ENCODE data around the gene IFIT3.
"Not testable (repeated sequence)": the region's sequence is repeated elsewhere in the genome, so short reads cannot be mapped to it uniquely, and the experiment has no call there.

The IFIT3 gene

DNA sequence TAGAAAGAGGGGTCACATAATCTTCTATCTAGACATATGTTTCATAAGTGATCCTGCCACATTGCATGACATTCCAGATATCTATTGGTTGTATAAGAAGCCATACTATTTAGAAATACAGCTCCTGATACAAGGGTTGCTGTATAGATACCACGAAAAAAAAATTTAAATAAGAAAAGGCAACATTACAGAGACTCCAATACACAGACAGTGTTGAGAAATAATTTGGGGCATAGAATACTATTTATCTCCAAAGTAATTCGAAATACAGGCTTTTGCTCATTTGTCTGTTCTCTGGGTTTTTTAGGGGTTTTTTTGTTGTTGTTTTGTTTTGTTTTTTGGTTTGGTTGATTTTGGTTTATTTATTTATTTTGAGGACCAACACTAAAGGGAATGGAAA, 23.4 kb upstream of the IFIT3 start:
- DNase-seq (ENCODE audit: low spot score) = no peak

DNA sequence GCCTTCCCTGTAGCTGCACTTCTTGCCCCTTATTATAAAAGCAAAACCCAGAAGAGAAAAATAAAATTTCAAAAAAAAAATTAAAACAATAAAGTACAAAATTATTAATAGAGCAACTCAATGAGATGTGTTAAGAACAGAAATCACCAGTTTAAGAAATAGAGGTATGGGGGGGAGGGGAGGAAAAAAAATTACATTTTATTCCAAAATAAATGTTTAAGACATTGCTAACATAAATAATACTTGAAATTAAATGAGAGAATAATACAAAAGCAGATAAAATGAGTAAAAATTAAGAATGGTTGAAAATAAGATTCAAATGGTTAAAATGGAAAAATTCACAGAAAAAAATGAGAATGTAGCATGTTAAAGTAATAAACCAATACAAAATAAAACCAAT, 22.9 kb upstream of the IFIT3 start:
- no peak for DNase-seq (ENCODE audit: low spot score)

DNA sequence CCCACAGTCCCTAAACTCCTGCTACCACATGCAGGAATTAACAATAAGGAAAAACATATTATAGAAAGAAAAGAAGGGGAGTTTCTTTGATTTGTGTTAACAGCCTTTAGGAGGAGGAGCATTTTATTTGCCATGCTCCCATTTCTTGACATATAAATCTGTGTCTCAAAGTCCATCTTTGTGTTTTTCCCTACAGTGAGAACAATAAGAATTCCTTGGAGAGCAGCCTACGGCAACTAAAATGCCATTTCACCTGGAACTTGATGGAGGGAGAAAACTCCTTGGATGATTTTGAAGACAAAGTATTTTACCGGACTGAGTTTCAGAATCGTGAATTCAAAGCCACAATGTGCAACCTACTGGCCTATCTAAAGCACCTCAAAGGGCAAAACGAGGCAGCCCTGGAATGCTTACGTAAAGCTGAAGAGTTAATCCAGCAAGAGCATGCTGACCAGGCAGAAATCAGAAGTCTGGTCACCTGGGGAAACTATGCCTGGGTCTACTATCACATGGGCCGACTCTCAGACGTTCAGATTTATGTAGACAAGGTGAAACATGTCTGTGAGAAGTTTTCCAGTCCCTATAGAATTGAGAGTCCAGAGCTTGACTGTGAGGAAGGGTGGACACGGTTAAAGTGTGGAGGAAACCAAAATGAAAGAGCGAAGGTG, 21.9 kb upstream of the IFIT3 start:
- no peak for DNase-seq (ENCODE audit: low spot score)

DNA sequence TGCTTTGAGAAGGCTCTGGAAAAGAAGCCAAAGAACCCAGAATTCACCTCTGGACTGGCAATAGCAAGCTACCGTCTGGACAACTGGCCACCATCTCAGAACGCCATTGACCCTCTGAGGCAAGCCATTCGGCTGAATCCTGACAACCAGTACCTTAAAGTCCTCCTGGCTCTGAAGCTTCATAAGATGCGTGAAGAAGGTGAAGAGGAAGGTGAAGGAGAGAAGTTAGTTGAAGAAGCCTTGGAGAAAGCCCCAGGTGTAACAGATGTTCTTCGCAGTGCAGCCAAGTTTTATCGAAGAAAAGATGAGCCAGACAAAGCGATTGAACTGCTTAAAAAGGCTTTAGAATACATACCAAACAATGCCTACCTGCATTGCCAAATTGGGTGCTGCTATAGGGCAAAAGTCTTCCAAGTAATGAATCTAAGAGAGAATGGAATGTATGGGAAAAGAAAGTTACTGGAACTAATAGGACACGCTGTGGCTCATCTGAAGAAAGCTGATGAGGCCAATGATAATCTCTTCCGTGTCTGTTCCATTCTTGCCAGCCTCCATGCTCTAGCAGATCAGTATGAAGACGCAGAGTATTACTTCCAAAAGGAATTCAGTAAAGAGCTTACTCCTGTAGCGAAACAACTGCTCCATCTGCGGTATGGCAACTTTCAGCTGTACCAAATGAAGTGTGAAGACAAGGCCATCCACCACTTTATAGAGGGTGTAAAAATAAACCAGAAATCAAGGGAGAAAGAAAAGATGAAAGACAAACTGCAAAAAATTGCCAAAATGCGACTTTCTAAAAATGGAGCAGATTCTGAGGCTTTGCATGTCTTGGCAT, 21.1 kb upstream of the IFIT3 start:
- DNase-seq (ENCODE audit: low spot score) = no peak

DNA sequence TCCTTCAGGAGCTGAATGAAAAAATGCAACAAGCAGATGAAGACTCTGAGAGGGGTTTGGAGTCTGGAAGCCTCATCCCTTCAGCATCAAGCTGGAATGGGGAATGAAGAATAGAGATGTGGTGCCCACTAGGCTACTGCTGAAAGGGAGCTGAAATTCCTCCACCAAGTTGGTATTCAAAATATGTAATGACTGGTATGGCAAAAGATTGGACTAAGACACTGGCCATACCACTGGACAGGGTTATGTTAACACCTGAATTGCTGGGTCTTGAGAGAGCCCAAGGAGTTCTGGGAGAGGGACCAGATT, 20.6 kb upstream of the IFIT3 start:
- DNase-seq (ENCODE audit: low spot score) = no peak

DNA sequence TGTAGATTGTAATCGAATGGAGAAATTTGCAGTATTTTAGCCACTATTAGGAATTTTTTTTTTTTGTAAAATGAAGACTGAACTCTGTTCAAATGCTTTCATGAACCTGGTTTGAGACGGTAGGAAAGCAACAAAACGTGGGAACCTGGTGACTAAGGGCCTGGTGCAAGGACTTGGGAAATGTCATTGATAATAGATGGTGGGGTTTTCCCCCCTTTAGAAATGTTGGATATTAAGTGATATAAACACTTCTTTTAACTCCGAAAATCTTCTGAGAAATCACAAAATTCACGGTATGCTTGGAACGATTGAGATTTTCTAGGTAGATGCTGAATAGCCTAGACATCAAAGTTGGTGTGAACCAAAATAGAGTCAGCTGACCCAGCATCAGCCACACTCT, 19.5 kb upstream of the IFIT3 start:
- no peak for DNase-seq (ENCODE audit: low spot score)

- DNase-seq (ENCODE audit: low spot score) = no peak
Measured at GRCh38 chr10:89308736-89309135, 19.1 kb upstream of the IFIT3 start.

- no peak for DNase-seq (ENCODE audit: low spot score)
Measured at GRCh38 chr10:89309156-89310055, 18.4 kb upstream of the IFIT3 start.

DNA sequence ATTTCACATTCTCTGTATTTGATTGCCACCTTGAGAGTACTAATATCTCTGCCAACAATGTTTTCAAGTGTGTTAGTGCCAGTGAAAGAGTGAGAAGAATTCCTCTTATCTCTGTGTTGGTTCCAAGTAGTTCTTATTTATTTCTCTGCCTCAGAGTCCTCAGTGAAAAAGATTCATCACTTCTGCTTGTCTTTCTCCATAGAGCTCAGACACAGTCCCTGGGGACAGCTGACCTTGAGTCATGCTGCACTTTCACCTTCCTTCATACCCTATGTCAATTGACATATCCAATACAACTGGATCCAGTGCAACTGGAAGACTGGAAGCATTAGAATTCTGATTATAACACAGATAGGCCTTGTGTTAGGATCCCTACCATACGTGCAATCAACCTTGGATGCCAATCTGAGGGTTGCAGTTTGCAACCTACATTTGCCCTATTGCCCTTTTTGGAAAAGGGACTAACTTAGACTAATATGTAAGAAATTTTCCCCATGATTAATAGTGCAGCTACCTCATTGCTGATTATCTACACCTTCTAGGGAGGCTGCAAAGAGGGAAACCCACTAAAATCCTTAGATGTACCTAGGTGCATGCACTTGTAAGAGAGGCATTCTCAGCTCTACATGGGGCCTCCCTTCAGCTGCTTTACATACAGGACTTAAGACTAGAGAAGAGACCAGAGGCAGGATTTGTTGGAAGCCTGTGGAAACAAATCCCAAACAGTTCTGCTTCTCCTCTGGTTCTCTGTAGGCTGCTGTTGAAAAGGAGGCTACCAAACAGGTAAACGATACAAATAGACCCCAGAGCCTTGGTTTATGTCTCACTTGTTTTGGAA, 17.5 kb upstream of the IFIT3 start:
- no peak for DNase-seq (ENCODE audit: low spot score)

GRCh38 chr10:89312973-89313372, 14.8 kb upstream of the IFIT3 start:
- DNase-seq (ENCODE audit: low spot score) = no peak

GRCh38 chr10:89314676-89315075, 13.1 kb upstream of the IFIT3 start:
- peak; percentile 93 for DNase-seq (ENCODE audit: low spot score)

DNA sequence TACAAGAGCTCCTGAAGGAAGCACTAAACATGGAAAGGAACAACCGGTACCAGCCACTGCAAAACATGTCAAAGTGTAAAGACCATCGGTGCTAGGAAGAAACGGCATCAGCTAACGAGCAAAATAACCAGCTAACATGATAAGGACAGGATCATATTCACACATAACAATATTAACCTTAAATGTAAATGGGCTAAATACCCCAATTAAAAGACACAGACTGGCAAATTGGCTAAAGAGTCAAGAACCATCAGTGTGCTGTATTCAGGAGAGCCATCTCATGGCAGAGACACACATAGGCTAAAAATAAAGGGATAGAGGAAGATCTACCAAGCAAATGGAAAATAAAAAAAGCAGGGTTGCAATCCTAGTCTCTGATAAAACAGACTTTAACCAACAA, 9.8 kb upstream of the IFIT3 start:
- not testable (repeated sequence) for DNase-seq (ENCODE audit: low spot score)

DNA sequence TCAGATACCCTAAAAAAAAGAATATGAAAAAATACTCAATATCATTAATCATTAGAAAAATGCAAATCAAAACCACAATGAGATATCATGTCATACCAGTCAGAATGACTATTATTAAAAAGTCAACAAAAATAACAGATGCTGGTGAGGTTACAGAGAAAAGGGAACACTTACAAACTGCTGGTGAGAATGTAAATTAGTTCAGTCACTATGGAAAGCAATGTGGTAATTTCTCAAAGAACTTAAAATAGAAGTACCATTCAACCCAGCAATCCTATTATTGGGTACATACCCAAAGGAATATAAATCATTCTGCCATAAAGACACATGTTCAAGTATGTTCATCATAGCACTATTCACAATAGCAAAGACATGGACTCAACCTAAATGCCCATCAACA, 2.7 kb upstream of the IFIT3 start:
- DNase-seq (ENCODE audit: low spot score) = not testable (repeated sequence)

GRCh38 chr10:89325856-89326255, 1.9 kb upstream of the IFIT3 start:
- not testable (repeated sequence) for DNase-seq (ENCODE audit: low spot score)

GRCh38 chr10:89329151-89329550, 1.4 kb downstream of the IFIT3 start:
- no peak for DNase-seq (ENCODE audit: low spot score)

GRCh38 chr10:89330014-89330413, 2.2 kb downstream of the IFIT3 start:
- not testable (repeated sequence) for DNase-seq (ENCODE audit: low spot score)

DNA sequence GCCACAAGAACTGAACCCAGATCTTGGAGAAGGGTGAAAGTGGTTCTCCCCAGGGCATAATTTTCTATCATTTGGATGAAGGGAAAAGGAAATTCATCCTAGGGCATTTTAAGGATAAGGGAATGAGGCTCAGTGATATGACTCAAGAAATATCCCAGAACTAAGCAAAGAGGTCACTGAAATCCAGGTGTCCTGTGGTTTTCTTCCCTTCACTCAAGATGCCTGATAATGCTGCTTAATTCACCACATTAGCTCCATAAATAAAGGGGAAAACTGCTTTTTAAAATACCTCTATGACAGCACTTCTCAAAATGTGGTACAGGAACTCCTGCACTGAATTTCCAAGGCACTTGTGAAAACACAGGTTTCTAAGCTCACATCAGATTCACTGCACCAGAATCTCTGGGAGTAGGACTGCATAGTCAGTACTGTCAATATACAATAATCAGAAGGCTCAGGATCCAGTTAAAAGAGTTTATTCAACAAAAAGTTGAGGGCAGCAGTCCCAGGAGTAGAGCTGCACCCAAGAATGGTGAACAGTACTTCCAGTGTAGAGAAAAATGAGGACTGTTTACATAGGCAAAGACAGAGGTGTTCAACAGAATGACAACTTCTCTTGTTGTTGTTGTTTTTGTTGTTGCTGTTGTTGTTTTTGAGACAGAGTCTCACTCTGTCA, 2.9 kb downstream of the IFIT3 start:
- DNase-seq (ENCODE audit: low spot score) = no peak

DNA sequence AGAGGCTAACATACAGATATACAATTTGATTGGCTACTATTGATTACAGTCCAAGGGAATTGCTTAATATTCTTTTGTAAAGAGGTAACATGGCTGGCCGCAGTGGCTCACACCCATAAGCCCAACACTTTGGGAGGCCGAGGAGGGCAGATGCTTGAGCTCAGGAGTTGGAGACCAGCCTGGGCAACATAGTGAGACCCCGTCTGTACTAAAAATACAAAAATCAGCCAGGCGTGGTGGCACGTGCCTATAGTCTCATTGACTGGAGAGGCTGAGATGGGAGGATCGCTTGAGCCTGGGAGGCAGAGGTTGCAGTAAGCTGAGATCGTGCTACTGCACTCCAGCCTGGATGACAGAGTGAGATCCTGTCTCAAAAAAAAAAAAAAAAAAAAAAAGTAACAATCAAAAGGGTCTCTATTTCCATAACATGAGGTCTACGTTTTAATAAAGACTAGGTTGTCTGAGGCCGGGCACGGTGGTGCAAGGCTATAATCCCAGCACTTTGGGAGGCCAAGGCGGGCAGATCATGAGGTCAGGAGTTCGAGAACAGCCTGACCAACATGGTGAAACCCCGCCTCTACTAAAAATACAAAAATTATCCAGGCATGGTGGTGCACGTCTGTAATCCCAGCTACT, 3.8 kb downstream of the IFIT3 start:
- DNase-seq (ENCODE audit: low spot score) = not testable (repeated sequence)

GRCh38 chr10:89332123-89332633, 4.4 kb downstream of the IFIT3 start:
- no peak for DNase-seq (ENCODE audit: low spot score)

- no peak for DNase-seq (ENCODE audit: low spot score)
Measured at GRCh38 chr10:89335226-89335625, 7.4 kb downstream of the IFIT3 start.

GRCh38 chr10:89336241-89336640, 8.4 kb downstream of the IFIT3 start:
- DNase-seq (ENCODE audit: low spot score) = no peak
